BE2C (cell line): Measurements from ENCODE around the gene PHF3.
A peak's percentile ranks its signal among the peaks of the same experiment; 100 is the strongest.
"Not testable (repeated sequence)": the region's sequence is repeated elsewhere in the genome, so short reads cannot be mapped to it uniquely, and the experiment has no call there.

Source experiments
- DNase-seq: peaks from one replicate; pipeline ENCODE4 v3.0.0-alpha.2; 2020
- H3K27me3 ChIP-seq: fragments of 250-450 bp; sonication (Bioruptor Pico); 2 replicates; pipeline ENCODE4 v1.5.1; 2020; ENCODE audit warnings: mild to moderate bottlenecking
- H3K36me3 ChIP-seq: fragments of 250-450 bp; sonication (Bioruptor Pico); 2 replicates; pipeline ENCODE4 v1.5.1; 2020; ENCODE audit warnings: mild to moderate bottlenecking
- H3K4me1 ChIP-seq: fragments of 250-450 bp; sonication (Bioruptor Pico); 2 replicates; pipeline ENCODE4 v1.5.1; 2020
- H3K4me3 ChIP-seq: 2 replicates; pipeline ENCODE4 v1.5.1; 2011; ENCODE audit warnings: low read depth, low read length
- H3K9me3 ChIP-seq: fragments of 250-450 bp; sonication (Bioruptor Pico); 2 replicates; pipeline ENCODE4 v1.5.1; 2020
- TF ChIP-seq, protein P1 (sequence below): IDR thresholded peaks from 2 replicates; pipeline ENCODE4 v1.5.1; 2012; ENCODE audit warnings: mild to moderate bottlenecking, low read depth, low read length

PHF3 gene

DNA sequence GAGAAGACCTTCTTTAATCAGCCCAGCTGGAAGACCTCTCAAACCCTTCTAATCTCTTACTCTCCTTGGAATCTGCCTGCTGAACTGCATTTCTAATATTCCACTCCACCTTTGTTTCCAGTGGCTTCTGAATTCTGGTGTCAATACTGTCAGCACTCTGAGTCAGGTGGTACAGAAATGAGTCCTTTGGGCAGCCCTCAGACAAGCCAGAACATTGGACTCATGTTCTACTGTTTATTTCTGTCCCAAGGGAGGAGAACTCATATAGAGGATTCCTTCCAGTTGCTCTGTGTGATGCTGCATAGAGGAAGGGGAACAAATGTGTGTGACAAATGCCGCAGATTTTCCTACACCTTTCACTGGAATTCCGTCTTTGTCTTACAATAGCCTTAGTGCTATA, 114.8 kb downstream of the PHF3 start:
- Histone ChIP-seq H3K36me3 (no peaks in the 10 kb centered on the region), H3K9me3 (no peaks in the 10 kb centered on the region)
- no peak for DNase-seq

DNA sequence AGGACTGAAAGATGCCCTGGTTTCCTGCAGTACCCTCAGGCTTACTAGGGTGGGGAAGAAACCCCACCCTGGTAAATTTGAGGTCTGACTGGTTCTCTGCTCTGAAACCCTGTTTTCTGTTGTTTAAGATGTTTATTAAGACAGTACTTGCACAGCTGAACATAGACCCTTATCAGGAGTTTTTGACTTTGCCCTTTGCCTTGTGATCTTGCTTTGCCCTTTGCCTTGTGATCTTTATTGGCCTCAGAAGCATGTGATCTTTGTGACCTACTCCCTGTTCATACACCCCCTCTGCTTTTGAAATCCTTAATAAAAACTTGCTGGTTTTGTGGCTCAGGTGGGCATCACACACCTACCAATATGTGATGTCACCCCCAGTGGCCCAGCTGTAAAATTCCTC, 121.7 kb downstream of the PHF3 start:
- H3K27me3 ChIP-seq, H3K36me3 ChIP-seq, H3K4me1 ChIP-seq, H3K4me3 ChIP-seq, DNase-seq, H3K9me3 ChIP-seq: not testable (repeated sequence)

More for the DNA sequence above, 114.8 kb downstream of the PHF3 start:
- Histone ChIP-seq H3K27me3 (no peaks in the 10 kb centered on the region), H3K4me1 (no peaks in the 10 kb centered on the region), H3K4me3 (no peak overlapping the region)
- TF ChIP-seq, protein P1, sequence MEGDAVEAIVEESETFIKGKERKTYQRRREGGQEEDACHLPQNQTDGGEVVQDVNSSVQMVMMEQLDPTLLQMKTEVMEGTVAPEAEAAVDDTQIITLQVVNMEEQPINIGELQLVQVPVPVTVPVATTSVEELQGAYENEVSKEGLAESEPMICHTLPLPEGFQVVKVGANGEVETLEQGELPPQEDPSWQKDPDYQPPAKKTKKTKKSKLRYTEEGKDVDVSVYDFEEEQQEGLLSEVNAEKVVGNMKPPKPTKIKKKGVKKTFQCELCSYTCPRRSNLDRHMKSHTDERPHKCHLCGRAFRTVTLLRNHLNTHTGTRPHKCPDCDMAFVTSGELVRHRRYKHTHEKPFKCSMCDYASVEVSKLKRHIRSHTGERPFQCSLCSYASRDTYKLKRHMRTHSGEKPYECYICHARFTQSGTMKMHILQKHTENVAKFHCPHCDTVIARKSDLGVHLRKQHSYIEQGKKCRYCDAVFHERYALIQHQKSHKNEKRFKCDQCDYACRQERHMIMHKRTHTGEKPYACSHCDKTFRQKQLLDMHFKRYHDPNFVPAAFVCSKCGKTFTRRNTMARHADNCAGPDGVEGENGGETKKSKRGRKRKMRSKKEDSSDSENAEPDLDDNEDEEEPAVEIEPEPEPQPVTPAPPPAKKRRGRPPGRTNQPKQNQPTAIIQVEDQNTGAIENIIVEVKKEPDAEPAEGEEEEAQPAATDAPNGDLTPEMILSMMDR, result no peak

DNA sequence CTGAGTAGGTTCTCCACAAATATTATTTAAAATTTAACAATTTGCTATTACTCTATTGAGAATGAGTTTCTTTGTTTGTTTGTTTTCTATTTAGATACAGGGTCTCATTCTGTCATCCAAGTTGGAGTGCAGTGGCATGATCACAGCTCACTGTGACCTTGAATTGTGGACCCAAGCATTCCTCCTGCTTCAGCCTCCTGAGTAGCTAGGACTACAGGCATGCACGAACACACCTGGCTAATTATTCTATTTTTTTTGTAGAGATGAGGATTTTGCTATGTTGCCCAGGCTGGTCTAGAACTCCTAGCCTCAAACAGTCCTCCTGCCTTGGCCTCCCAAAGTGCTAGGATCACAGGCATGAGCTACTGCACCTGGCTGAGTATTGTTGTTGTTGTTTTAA, 122.2 kb downstream of the PHF3 start:
- Histone ChIP-seq H3K9me3 (no peaks in the 10 kb centered on the region), H3K27me3 (no peaks in the 10 kb centered on the region), H3K4me1 (no peaks in the 10 kb centered on the region), H3K4me3 (no peak overlapping the region), H3K36me3 (no peaks in the 10 kb centered on the region)
- TF ChIP-seq, protein P1, result no peak
- DNase-seq, result no peak

DNA sequence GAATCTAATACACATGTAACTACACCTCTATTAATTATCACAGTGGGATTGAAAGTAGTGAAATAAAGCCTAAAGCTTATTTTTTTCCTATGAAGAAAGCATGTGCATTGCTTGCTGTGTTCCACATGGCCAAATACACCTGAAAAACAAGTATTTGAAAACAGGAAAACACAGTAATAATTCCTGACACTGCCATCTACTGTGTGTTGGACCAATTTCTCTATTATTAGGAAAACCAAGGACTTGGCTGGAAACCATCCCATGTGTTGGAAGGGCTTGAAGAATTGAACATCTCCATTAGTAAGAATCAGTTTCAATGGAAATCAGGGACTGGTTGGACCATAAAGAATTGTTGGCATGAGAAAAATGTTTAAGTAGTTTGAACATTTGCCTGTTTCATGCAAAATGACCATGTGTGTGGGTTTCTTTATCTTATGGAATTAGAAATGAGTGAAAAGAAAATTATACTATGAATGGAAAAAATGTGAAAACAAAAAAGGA, 124.1 kb downstream of the PHF3 start:
- Histone ChIP-seq H3K36me3 (no peaks in the 10 kb centered on the region), H3K4me3 (no peak overlapping the region), H3K4me1 (no peaks in the 10 kb centered on the region), H3K9me3 (no peaks in the 10 kb centered on the region), H3K27me3 (no peaks in the 10 kb centered on the region)
- no peak for DNase-seq
- TF ChIP-seq, protein P1, result no peak

DNA sequence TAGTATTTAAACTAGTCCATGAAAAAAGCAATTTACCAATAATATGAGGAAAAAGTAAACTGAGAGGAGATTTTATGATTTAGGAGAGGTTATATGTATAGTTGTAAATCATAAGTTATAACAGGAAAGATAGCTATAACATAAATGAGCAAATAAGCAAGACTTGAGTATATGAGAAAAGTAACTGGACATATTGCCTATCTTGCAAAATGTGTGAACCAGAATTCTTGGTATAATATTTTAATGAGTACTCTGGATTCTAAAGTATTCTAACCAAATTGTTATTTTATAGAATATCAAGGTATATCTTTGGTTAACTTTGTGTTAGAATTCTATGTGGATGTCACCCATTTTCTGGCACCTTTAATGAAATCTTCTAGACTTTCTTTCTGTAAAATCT, 124.6 kb downstream of the PHF3 start:
- no peak overlapping the region for H3K4me3 ChIP-seq
- TF ChIP-seq, protein P1, result no peak
- H3K36me3 ChIP-seq, result no peaks in the 10 kb centered on the region
- no peaks in the 10 kb centered on the region for H3K9me3 ChIP-seq
- DNase-seq, result no peak
- no peaks in the 10 kb centered on the region for H3K27me3 ChIP-seq
- no peaks in the 10 kb centered on the region for H3K4me1 ChIP-seq

DNA sequence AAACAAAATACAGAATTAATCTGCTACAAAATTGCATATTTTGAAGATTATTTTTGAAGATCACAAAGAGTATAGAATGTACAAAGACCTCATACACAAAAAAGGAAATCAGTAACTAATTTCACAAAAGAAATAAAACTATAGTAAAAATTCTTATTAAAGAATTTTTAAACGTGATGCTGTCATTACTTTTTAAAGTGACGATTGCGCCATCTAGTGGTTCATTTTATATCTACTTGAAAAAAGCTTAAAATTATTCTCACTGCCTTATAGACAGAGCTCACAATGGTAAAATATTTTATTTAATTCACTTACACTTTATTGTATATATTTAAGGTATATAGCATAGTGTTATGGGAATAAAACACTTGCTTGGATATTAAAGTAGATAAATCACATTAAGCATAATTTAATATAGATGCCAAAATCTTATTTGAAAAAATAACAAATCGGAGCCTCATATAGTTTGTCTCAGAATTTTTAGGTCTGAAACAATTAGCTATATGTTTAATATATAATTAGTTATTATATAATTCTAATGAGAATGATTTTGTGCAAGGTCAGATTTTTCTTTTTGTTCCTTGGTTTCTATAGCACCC, 128.8 kb downstream of the PHF3 start:
- no peaks in the 10 kb centered on the region for H3K36me3 ChIP-seq
- no peak for DNase-seq
- TF ChIP-seq, protein P1, result peak; percentile 22; the same call in 1 of the 2 replicates
- H3K4me1 ChIP-seq, result no peaks in the 10 kb centered on the region
- H3K9me3 ChIP-seq, result no peaks in the 10 kb centered on the region
- no peaks in the 10 kb centered on the region for H3K27me3 ChIP-seq
- H3K4me3 ChIP-seq, result no peak overlapping the region
